NCI-H345 treated with DMSO at 0.1 percent for 48 hours (cell line): Measurements from ENCODE around the gene SUSD5.
"Not testable (repeated sequence)": the region's sequence is repeated elsewhere in the genome, so short reads cannot be mapped to it uniquely, and the experiment has no call there.

Experiments
- DNase-seq: peaks from one replicate; lab custom pipeline; 2025; ENCODE audit not compliant: unreplicated experiment; lab: John Stamatoyannopoulos, UW

Gene SUSD5

DNA sequence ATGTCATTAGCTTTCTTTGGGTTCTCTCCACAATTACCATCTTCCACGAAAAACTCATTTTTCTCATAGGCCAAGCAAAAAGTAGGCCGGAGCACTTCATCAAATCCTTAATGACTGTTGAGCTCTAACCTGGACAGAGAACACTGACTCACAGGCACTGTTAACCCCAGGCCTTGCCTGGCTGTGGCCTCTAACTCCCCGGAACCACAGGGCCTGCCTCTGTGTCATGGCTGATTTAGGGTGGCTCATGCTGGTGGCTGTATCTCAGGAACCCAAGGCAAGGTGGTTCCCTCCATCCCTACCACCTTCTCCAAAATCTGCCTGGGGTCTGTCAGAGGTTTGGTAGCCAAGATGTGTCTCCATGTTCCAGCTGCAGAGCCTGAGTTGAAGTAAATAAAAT is 101.1 kb downstream of the SUSD5 start:
- no peak for DNase-seq

DNA sequence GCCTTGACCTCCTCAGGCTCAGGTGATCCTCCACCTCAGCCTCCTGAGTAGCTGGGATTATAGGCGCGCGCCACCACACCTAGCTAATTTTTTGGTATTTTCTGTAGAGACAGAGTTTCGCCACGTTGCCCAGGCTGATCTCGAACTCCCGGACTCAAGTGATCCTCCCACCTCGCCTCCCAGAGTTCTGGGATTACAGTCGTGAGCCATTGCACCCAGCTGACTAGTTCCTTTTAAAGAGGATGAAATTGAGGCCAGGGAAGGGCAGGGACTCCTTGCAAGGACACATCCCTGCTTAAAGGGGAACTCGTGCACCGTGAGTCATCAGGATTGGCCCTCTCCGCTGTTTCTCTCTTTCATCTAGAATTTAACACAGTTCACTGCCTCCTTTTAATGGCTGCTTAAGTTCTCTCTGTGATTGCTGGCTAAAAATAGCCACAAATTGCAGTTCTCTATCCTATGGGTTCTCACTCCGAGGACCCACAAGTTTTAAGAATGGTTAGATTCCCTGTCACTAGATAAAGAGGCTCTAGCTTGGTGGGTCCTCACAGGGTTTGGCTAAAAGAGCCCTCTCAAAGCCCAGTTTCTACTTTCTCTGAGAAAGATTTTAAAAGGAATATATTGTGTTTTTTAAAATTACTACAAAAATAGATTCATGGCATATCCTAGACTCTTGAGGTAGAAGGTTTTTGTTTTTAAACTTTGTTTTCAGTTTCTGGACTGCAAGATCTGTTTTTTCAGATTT is 103.4 kb downstream of the SUSD5 start:
- DNase-seq, result no peak

DNA sequence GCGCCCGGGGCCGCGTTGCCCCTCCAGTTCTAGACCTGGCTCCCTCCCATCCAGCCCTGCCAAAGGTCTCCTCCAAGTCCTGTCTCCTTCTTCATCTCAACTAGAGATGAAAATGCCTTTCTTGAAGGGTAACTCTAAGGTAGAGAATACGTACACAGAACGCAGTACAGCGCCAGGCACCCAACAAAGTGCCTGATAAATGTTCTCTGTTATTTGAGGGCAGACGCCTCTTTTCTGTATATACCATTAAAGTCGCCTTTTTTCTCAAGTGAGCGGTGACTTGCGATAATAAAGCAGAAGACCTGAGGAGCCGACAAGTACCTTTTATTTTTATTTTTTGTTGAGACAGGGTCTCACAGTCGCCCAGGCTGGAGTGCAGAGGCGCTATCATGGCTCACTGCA is 104.0 kb downstream of the SUSD5 start:
- DNase-seq, result no peak

GRCh38 chr3:33113772-33114621 is 104.6 kb downstream of the SUSD5 start, which contains the start of gene CRTAP:
CRTAP (plus strand) TSS chr3:33114014; CDS start chr3:33114078, 64 bp downstream.
- DNase-seq, result peak; percentile 52

- DNase-seq, result no peak
Observed at GRCh38 chr3:33111581-33111980, 107.0 kb downstream of the SUSD5 start.

GRCh38 chr3:33106854-33107253 is 111.8 kb downstream of the SUSD5 start:
- DNase-seq, result not testable (repeated sequence)

DNA sequence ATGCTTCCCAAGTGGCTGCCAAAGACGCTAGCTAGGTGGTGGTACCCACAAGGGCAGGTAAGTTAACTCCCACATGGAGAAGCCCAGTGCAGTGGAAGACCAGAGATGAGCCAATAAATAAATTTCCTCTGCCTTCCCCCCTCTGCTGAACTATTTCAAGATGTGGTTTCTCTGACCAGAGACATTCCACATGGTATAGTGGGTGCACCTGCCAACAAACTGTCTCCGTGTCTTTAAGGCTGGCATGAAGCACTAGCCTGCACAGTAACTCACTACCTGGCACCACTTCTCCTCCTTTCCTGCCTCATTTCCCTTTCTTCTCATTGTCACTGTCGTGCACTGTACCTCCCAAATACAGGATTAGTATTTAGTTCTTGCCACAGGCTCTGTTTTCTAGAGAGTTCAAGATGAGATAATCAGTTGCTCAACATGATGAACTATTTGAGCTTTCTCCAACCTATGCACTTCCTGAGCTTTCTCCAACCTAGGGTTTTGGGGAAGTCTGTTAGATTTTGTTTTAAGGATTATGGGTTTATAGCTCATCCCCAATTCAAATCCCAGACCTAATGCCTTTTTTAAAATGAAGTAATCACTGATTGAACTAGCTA is 113.2 kb downstream of the SUSD5 start:
- DNase-seq, result no peak

DNA sequence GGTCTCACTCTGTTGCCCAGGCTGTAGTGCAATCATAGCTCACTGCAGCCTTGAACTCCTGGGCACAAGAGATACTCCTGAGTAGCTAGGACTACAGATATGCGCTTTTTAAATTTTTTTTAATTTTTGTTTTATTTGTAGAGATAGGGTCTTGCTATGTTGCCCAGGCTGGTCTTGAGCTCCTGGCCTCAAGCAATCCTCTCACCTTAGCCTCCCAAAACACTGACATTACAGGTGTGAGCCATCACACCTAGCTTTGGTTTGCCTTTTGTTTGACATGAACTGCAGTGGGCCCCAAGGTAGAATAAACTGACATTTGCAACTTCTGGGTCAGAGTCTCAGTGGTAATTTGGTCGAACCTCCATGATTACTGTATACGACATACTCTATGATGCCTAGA is 113.8 kb downstream of the SUSD5 start:
- DNase-seq, result no peak

- DNase-seq, result no peak
Observed at GRCh38 chr3:33103480-33103879, 115.1 kb downstream of the SUSD5 start.

GRCh38 chr3:33103034-33103433 is 115.6 kb downstream of the SUSD5 start:
- DNase-seq, result no peak

GRCh38 chr3:33100229-33100628 is 118.4 kb downstream of the SUSD5 start:
- no peak for DNase-seq
